Panc1 (cell line): ENCODE data around the gene C19orf38. TPM values are rescaled to one million over a fixed set of nuclear protein-coding genes. Genes with fewer than 3 reads are reported as not detected.

ENCODE experiments used
- ATAC-seq: fragments of 200-7000 bp; cut with Tn5 transposase; 2 replicates; pipeline ENCODE4 v1.9.1; 2020; ENCODE audit warnings: mild to moderate bottlenecking, moderate library complexity
- BruUV-seq: library from RNA; stranded (reverse); fragments of 400-500 nt; replicated peaks from 2 replicates; lab custom pipeline; 2021; lab: Mats Ljungman, UMichigan
- CTCF ChIA-PET: fragments of 300-600 bp; sonication (Branson Sonifier 250); formaldehyde crosslinking; loops from one replicate; lab custom pipeline; 2022; ENCODE audit warnings: antibody characterized with exemption; lab: Charles Lee
- POLR2A ChIA-PET: fragments of 300-600 bp; sonication (Branson Sonifier 250); formaldehyde crosslinking; loops from one replicate; lab custom pipeline; 2022; ENCODE audit warnings: antibody characterized with exemption; lab: Charles Lee
- DNase-seq: peaks from one replicate; pipeline ENCODE4 v3.0.0-alpha.2; 2010; ENCODE audit warnings: low read depth, low spot score
- H3K27ac ChIP-seq: 2 replicates; pipeline ENCODE4 v1.5.1; 2011; ENCODE audit warnings: mild to moderate bottlenecking, low read length, inconsistent platforms
- H3K27me3 ChIP-seq: fragments of 200-500 bp; sonication (Bioruptor generic); 2 replicates; pipeline ENCODE4 v1.6.0; 2014; ENCODE audit warnings: low read length, inconsistent platforms; ENCODE audit not compliant: control insufficient read depth, insufficient read depth
- H3K36me3 ChIP-seq: fragments of 200-500 bp; sonication (Bioruptor generic); 2 replicates; pipeline ENCODE4 v1.5.1; 2014; ENCODE audit warnings: inconsistent platforms, mild to moderate bottlenecking, low read length, moderate library complexity; ENCODE audit not compliant: control insufficient read depth, insufficient read depth
- H3K4me1 ChIP-seq: 2 replicates; pipeline ENCODE4 v1.5.1; 2011; ENCODE audit warnings: inconsistent platforms, mild to moderate bottlenecking, low read length, moderate library complexity; ENCODE audit not compliant: control insufficient read depth, insufficient read depth
- H3K4me3 ChIP-seq, 2 experiments: 2 replicates each; pipeline ENCODE4 v1.5.1; 2011 to 2012; ENCODE audit warnings: low read depth in 2 of 2, low read length in 2 of 2, mild to moderate bottlenecking in 2 of 2, inconsistent platforms in 1 of 2, moderate library complexity in 1 of 2
- H3K9me3 ChIP-seq: fragments of 200-500 bp; sonication (Bioruptor generic); 2 replicates; pipeline ENCODE4 v1.5.1; 2014; ENCODE audit warnings: low read depth, mild to moderate bottlenecking, inconsistent platforms, low read length, moderate library complexity; ENCODE audit not compliant: control insufficient read depth, insufficient read depth
- POLR2AphosphoS5 ChIP-seq: IDR thresholded peaks from 2 replicates; pipeline ENCODE4 v1.6.1; 2012; ENCODE audit warnings: mild to moderate bottlenecking, low read depth, low read length, moderate library complexity
- SIN3A ChIP-seq: IDR thresholded peaks from 2 replicates; pipeline ENCODE4 v1.6.1; 2012; ENCODE audit warnings: low read depth, mild to moderate bottlenecking, low read length, moderate library complexity, borderline replicate concordance; ENCODE audit not compliant: insufficient read depth
- TCF7L2 ChIP-seq: IDR thresholded peaks from 2 replicates; pipeline ENCODE4 v1.6.1; 2011; ENCODE audit warnings: mild to moderate bottlenecking, low read depth, low read length, inconsistent platforms
- in situ Hi-C: cut with HindIII; loops from 2 replicates; pipeline ENCODE4 v1.10.0; 2016; ENCODE audit warnings: low sequenced_read_pairs, low pct_unique_long_range_greater_than_20kb
- intact Hi-C: fragments of 100-400 bp; cut with micrococcal nuclease; formaldehyde crosslinking; loops from one replicate; pipeline ENCODE4 v1.10.0; 2022; ENCODE audit not compliant: unreplicated experiment
- total RNA-seq: library from RNA; stranded (reverse); gene quantifications from one replicate; pipeline ENCODE4 v1.2.1, GENCODE V29; 2021; ENCODE audit not compliant: unreplicated experiment
- TF ChIP-seq, protein P1 (sequence below): fragments of 450-650 bp; IDR thresholded peaks from 2 replicates; pipeline ENCODE4 v1.5.1; 2017; ENCODE audit warnings: mild to moderate bottlenecking
- TF ChIP-seq, protein P2 (sequence below), 2 experiments: IDR thresholded peaks; 2 replicates each; pipeline ENCODE4 v1.6.1; 2011 to 2012; ENCODE audit warnings: low read depth in 2 of 2, control low read depth in 1 of 2, low read length in 1 of 2, mild to moderate bottlenecking in 1 of 2, moderate library complexity in 1 of 2; ENCODE audit not compliant: insufficient read depth in 1 of 2

C19orf38 gene
- total RNA-seq, 1 experiment from 2014 or later: not detected

DNA sequence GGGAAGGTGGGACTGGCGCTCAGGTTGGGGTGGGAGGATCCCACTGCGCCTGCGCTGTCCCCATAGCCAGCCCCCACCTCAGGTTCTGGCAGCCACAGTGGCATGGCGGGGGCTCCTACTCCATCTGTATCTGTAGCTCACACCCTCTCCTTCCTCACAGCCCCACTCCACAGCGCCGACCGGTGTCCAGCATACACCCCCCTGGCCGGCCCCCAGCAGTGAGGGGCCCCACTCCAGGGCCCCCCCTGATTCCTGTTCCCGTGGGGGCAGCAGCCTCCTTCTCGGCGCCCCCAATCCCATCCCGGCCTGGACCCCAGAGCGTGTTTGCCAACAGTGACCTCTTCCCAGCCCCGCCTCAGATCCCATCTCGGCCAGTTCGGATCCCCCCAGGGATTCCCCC, 18.2 kb upstream of the C19orf38 start:
- H3K27me3 ChIP-seq: no peaks in the 10 kb centered on the region
- intact Hi-C loops: no loop called here
- H3K9me3 ChIP-seq: no peaks in the 10 kb centered on the region
- no peak overlapping the region for H3K4me3 ChIP-seq
- in situ Hi-C loops: no loop called here
- TF ChIP-seq POLR2AphosphoS5 (no peak), TCF7L2 (no peak)
- TF ChIP-seq, protein P1, sequence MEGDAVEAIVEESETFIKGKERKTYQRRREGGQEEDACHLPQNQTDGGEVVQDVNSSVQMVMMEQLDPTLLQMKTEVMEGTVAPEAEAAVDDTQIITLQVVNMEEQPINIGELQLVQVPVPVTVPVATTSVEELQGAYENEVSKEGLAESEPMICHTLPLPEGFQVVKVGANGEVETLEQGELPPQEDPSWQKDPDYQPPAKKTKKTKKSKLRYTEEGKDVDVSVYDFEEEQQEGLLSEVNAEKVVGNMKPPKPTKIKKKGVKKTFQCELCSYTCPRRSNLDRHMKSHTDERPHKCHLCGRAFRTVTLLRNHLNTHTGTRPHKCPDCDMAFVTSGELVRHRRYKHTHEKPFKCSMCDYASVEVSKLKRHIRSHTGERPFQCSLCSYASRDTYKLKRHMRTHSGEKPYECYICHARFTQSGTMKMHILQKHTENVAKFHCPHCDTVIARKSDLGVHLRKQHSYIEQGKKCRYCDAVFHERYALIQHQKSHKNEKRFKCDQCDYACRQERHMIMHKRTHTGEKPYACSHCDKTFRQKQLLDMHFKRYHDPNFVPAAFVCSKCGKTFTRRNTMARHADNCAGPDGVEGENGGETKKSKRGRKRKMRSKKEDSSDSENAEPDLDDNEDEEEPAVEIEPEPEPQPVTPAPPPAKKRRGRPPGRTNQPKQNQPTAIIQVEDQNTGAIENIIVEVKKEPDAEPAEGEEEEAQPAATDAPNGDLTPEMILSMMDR: no peak
- ChIA-PET POLR2A (no interaction called here), CTCF (interaction anchor here (0.6 to 1.0 kb wide), 2 partner anchors 10 to 45 kb away, joined by 3 to 5 read pairs; no protein-coding TSS in a partner anchor)
- ATAC-seq (no peak; the same call in 1 of the 2 replicates), DNase-seq (no peak)
- no TSS peak for BruUV-seq
- no peaks in the 10 kb centered on the region for H3K4me1 ChIP-seq
- H3K36me3 ChIP-seq: no peaks in the 10 kb centered on the region
- no peak overlapping the region for H3K27ac ChIP-seq

DNA sequence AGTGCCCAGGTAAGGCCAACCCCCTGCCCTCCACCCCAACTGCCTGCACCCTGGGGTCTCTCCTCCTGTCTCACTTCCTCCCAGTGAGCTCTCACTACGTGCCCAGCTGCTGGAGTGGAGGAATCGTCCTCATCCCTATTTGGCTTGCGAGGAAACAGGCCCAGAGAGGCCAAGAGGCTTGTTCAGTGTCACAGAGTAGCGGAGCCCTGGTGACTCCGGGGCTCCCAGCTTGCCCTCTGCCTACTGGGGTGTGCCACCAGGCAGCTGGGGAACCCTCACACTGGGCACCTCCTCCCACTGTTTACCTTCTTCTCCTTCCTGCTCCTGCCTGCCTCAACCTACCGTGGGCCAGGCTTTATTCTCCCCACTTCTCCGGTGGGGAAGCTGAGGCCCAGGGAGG, 17.8 kb upstream of the C19orf38 start:
- no TSS peak for BruUV-seq
- H3K4me3 ChIP-seq: no peak overlapping the region
- TF ChIP-seq, protein P1: no peak
- no peak for TF ChIP-seq SIN3A
- no peak for TF ChIP-seq POLR2AphosphoS5
- no peak for TF ChIP-seq TCF7L2
- TF ChIP-seq, protein P2, sequence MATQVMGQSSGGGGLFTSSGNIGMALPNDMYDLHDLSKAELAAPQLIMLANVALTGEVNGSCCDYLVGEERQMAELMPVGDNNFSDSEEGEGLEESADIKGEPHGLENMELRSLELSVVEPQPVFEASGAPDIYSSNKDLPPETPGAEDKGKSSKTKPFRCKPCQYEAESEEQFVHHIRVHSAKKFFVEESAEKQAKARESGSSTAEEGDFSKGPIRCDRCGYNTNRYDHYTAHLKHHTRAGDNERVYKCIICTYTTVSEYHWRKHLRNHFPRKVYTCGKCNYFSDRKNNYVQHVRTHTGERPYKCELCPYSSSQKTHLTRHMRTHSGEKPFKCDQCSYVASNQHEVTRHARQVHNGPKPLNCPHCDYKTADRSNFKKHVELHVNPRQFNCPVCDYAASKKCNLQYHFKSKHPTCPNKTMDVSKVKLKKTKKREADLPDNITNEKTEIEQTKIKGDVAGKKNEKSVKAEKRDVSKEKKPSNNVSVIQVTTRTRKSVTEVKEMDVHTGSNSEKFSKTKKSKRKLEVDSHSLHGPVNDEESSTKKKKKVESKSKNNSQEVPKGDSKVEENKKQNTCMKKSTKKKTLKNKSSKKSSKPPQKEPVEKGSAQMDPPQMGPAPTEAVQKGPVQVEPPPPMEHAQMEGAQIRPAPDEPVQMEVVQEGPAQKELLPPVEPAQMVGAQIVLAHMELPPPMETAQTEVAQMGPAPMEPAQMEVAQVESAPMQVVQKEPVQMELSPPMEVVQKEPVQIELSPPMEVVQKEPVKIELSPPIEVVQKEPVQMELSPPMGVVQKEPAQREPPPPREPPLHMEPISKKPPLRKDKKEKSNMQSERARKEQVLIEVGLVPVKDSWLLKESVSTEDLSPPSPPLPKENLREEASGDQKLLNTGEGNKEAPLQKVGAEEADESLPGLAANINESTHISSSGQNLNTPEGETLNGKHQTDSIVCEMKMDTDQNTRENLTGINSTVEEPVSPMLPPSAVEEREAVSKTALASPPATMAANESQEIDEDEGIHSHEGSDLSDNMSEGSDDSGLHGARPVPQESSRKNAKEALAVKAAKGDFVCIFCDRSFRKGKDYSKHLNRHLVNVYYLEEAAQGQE (IDR thresholded peaks at IDR 0.05; ENCODE audit: insufficient read depth in 1 of 2, low read depth in 2 of 2, low read length in 1 of 2): no peak
- no peak overlapping the region for H3K27ac ChIP-seq
- ATAC-seq: no peak
- ChIA-PET CTCF (interaction anchor here (1.0 kb wide), 1 partner anchor 10 kb away, joined by 3 read pairs; no protein-coding TSS in a partner anchor), POLR2A (interaction anchor here (0.6 kb wide), 1 partner anchor 15 kb away, joined by 9 read pairs; no protein-coding TSS in a partner anchor)
- no peaks in the 10 kb centered on the region for H3K9me3 ChIP-seq
- no peak for DNase-seq
- H3K36me3 ChIP-seq: no peaks in the 10 kb centered on the region
- intact Hi-C loops: no loop called here
- in situ Hi-C loops: no loop called here
- no peaks in the 10 kb centered on the region for H3K27me3 ChIP-seq
- H3K4me1 ChIP-seq: no peaks in the 10 kb centered on the region
